HG03469 (cell line): ENCODE results near the gene TTC39A.

Experiments
- ATAC-seq: cut with Tn5 transposase; IDR thresholded peaks from one replicate; pipeline ENCODE4 v1.9.1; 2021; ENCODE audit warnings: mild to moderate bottlenecking, moderate library complexity, moderate number of reproducible peaks; ENCODE audit not compliant: unreplicated experiment

The TTC39A gene

DNA sequence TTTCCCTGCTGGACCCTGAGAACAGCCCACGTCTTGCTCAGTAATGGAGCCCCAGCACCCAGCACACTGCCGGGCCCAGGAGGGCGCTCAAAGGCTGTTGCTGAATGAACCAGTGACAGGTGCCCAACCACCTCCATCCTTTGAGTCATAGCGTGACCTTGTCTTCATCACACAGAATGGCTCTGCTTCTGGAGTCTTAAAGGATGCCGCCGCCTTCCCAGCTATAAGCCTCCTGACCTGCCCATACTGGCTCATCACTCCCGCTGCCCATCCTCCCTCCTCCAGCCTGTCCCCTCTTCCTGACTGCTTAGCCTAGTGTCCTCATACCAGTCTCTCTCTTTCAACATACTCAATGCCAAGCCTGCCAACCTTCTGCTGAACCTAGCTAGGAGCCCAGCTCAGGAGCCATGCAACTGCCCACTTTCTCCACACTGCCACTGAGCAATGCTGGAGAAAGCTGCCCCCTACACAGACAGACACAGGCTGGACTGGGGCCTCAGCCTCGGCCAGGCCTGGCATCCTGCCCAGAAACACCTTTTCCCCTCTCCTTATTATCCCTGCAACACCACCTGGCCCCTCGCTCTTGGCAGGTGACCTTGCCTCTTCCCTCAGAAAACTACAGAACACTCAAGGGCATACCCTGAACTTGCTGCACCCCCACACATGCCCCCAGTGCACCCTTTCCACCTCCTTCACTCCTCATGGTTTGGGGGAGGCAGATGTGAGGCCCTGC is 14.1 kb downstream of the TTC39A start:
- no peak for ATAC-seq

GRCh38 chr1:51314974-51315373 is 15.4 kb downstream of the TTC39A start:
- ATAC-seq = no peak

DNA sequence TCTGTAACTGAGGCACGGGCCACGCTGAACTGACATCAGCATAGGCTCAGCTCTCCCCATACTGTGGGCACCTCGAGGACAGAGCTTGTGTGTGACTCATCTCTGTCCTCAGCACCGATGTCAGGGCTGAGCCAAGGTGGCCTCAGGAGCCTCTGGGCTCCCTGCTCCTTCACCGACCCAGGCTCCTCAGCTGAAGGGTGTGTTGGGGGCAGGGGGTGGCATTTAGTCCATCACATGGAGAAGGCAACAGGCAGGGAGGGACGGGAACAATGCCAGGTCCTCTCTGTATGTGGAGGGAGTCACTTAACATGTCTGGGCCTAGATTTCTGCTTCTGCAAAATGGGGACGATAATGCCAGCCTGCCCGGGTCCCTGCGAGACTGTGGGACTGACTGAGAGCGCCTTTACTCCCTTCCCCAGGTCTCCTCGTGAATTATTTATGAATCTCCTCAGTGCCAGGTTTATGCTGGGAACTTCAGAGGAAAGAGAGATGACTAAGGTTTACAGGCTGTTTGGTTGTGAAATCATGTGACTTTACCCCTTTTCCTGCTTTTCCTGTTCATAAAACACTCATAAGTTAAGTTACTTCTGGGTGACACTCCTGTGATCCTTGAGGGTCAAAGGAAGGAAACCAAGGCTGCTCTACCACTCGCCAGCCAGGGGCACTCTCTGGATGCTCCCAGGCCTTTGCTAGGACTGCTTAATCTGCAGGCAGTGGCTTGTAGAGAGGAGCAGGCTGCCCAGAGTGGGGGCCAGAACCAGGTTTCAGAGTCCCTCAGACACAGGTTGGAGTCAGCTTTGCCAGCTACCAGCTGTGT is 16.2 kb downstream of the TTC39A start:
- ATAC-seq = no peak

DNA sequence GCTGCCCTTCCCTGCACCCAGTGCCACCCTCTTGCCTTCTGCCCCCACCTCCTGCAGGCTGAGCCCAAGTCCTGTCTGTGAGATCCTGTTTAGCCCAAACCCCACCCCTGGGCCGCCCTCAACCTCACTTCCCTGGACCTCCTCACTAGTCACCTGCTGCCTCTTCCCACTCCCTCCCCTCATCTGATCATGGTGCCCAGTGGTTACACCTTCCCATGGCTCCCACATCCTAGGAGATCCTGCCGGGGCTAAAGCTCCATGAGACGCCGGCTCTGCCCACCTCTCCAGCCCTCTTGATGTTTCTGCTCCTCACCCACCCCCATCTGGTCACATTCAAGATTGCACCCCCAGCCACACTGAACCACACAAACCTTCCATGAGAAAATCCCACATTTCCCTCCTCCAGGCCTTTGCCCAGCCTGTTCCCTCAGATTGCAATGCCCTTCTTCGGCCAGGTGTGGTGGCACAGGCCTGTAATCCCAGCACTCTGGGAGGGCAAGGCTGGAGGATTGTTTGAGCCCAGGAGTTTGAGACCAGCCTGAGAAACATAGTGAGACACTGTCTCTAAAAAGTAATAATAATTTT is 17.0 kb downstream of the TTC39A start:
- ATAC-seq = no peak

- ATAC-seq = no peak
Observed at GRCh38 chr1:51312718-51313117, 17.6 kb downstream of the TTC39A start.

- ATAC-seq = no peak
Observed at GRCh38 chr1:51311826-51312225, 18.5 kb downstream of the TTC39A start.

GRCh38 chr1:51310871-51311613 is 19.3 kb downstream of the TTC39A start:
- no peak for ATAC-seq

DNA sequence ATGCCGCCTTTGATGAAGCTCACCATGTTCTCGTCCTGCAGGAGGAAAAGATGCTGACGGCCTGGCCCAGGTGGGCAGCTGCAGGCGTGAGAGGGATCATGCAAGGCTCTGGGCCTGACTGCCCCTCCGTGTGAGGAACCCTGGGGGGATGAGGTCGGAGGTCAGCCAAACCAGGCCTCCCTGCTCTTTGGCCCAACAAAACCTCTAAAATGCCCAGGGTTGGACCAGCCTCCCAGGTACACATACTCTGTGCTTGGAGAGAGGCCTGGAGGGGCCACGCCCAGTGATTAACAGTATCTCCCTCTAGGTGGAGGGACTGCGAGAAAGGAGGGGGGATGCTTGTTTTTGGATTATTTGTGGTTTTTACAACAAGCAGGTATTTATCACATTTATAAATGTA is 21.1 kb downstream of the TTC39A start:
- no peak for ATAC-seq

DNA sequence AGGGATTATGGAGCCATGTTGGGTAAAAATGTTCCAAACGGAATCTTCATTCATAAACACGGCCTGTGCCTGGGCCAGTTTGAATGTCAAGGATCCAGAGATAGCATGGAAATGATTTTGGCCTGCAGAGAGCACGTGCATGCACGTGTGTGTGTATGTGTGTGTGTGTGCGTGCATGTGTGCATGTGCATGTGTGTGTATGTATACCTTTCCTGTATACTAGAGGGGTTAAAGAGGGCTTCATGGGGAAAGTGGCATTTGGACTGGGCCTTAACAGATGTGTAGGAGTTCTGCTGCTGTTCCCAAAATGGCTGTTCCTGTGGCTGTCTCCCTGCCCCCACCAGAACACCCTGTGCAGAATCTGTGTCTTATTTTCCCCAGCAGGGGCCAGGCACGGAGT is 21.7 kb downstream of the TTC39A start:
- ATAC-seq = no peak

DNA sequence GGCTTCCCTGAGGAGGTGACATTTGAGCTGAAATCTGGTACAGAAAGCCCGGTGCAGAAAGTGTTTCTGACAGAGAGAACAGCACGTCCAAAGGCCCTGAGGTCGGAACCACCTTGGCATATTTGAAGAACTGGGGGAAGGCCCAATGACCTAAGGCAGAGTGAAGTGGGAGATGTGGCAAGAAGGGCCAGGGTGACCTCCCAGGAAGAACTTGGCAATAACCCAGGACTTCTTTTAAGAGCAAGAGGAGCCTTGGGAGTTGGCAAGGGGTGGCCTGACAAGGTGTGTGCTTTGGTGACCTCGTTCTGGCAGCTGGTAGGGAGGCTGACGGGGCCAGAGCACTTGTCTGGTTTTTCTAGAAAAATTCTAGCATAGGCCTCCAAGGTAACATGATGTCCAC is 23.4 kb downstream of the TTC39A start:
- no peak for ATAC-seq

DNA sequence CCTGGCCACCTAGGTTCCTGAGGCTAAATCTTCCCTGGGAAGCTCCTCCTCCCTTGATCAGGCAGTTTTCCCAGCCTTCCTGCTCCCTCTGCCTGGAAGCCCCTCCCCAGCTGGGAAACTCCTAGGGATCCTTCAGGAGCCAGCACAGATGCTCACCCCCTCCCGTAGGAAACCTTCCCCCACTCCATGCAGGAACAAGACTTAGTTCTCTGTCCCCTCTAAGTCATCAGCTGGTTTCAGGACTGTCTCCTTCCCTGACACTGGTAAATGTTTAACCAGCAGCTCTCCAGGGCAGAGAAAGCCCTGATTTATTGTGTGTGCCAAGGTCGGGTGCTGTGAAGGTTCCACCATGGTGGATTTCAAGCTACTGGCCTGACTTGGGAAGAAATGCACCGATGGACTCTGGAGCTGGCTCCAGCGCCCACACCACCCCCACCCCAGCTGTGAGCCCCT is 25.0 kb downstream of the TTC39A start:
- no peak for ATAC-seq

GRCh38 chr1:51304360-51304759 is 26.0 kb downstream of the TTC39A start:
- ATAC-seq = no peak

- ATAC-seq = no peak
Observed at GRCh38 chr1:51303751-51304251, 26.6 kb downstream of the TTC39A start.

GRCh38 chr1:51303315-51303714 is 27.0 kb downstream of the TTC39A start:
- ATAC-seq = no peak

DNA sequence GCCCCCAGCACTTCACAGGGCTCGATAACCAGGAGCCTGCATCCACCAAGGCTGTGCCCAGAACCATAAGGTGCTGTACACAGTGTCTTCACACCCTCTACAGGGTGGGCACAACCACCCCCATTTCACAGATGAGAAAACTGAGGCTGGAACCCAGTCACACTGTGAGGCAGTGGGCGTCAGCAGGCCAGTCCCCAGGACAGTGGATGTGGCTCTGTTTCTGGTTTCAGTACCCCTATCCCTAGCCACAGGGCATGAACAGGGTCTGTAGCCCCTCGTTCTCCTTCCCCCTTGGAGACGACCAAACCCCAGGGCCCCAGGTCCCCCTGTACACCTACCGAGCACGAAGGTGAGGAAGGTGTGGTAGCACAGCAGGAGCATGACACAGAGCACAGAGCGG is 27.6 kb downstream of the TTC39A start:
- ATAC-seq = no peak

DNA sequence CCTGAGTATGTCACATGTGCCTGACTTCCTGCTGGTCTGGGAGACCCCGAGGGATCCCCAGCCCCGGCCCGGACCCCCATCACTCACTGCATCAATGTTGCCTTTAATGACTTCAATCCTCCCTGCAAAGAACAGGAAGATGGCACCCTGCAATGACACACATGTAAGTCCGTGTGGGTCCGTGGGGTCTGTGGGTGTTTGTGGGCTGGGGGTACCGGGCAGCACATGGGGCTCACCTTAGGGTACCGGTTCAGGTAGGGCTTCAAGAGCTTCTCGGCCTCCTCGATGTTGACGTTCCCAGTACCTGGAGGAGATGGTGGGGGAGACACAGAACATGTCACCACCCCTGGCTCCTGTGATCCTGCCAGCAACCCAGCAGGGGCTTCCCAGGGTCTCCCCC is 28.1 kb downstream of the TTC39A start:
- ATAC-seq = no peak

DNA sequence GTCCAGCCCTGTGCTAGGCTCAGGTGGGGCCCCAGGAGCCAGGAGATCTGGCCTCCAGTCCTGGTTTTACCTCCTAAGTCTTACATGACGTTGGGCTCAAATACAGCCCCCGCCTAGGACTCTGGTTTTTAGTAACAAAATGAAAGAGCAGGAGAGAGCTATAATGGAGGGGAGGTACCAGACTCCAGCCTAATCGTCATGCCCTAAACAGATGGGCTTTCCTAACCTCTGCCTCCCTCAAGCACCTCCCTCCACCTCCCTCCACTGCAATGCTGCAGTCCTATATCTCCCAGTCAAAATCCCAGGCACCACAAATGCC is 28.6 kb downstream of the TTC39A start:
- no peak for ATAC-seq

GRCh38 chr1:51301152-51301843 is 29.1 kb downstream of the TTC39A start:
- ATAC-seq = no peak

DNA sequence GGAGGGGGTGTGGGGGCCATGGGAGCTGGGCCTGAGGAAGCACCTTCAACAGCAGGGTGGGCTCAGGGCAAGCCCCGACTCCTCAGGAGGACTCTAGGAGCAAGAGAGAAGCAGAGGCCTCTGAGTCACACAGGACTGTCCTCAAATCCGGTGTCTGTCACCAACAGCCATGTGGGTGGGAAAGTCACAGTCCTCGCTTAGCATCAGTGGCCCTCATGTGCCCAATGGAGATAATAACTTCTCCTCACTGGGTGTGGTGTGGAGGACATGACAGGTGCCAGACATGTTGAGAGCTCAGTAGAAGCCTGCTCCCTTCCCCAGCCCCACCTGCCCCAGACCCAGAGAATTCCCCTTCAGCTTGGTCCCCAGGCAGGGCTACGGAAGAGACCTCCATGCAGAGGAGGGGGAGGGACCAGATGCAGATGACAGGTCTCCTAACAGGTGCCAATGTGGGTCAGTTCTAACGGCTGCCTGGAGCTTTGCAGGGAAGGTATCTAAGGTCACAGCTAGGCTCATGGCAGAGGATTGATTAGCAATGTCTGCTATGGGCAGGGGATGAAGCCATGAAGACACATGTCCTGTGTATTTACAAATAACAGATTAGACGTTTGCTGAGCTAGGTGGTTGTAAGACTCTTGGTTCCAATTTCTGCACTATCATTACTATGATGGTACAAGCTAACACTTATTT is 30.2 kb downstream of the TTC39A start:
- ATAC-seq = no peak
